Chondrocyte (in vitro differentiated cells): ENCODE results near the gene MRTFA. TPM values are rescaled to one million over a fixed set of nuclear protein-coding genes. Genes with fewer than 3 reads are reported as not detected.

Source experiments
- DNase-seq: peaks from one replicate; pipeline ENCODE4 v3.0.0; 2021; ENCODE audit warnings: mixed read lengths, low spot score
- H3K27ac Mint-ChIP-seq: one replicate; pipeline ENCODE4 v1.8.0; 2021; ENCODE audit warnings: mild to moderate bottlenecking, moderate library complexity, mixed read lengths; ENCODE audit not compliant: unreplicated experiment
- H3K27me3 Mint-ChIP-seq: 2 replicates; pipeline ENCODE4 v1.8.0; 2021; ENCODE audit warnings: low read depth, mixed read lengths
- H3K36me3 Mint-ChIP-seq: 2 replicates; pipeline ENCODE4 v1.8.0; 2021; ENCODE audit warnings: low read depth, mixed read lengths
- H3K4me1 Mint-ChIP-seq: 2 replicates; pipeline ENCODE4 v1.8.0; 2021; ENCODE audit warnings: low read depth, mild to moderate bottlenecking, mixed read lengths
- H3K4me3 Mint-ChIP-seq: one replicate; pipeline ENCODE4 v1.8.0; 2021; ENCODE audit warnings: mild to moderate bottlenecking, moderate library complexity, mixed read lengths; ENCODE audit not compliant: unreplicated experiment
- H3K9me3 Mint-ChIP-seq: 2 replicates; pipeline ENCODE4 v1.8.0; 2021; ENCODE audit warnings: low read depth, mixed read lengths
- CTCF ChIP-seq: fragments of 200-600 bp; sonication (generic); IDR thresholded peaks from 2 replicates; pipeline ENCODE4 v1.5.0; 2021; ENCODE audit warnings: antibody characterized with exemption, mild to moderate bottlenecking, moderate library complexity
- total RNA-seq: library from RNA; stranded (reverse); gene quantifications from 3 replicates; pipeline ENCODE4 v1.2.1, GENCODE V29; 2021

The MRTFA gene
- total RNA-seq, 1 donor from 2014 or later, result 69.8 TPM

DNA sequence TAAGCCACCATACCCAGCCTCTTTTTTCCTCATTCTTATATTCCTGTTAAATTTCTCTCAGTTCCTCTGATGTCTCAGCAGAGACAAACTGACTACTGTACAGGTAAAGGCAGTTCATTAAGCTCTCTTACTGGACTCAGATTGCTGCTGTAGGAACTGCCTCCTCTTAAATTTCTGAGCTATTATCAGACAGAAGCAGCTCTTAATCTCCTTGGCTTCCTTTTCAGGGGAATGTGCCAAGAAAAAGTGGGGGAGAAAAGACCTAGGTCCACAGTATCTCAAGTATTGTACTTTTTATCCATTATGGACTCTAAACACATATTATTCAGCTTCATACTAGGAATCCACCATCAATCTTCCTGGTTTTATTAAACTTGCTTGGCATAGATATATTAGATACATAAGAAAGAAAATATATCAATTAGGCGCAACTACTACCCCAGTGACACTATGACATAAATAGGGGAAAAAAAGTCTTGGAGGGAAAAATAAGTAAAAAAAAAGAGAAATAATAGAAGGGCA, 26.1 kb downstream of the MRTFA start:
- TF ChIP-seq CTCF, result no peak
- Mint-ChIP-seq H3K9me3 (no peaks in the 10 kb centered on the region), H3K4me1 (peaks cover 61% of the 10 kb centered on the region), H3K4me3 (no peak overlapping the region), H3K36me3 (no peaks in the 10 kb centered on the region), H3K27ac (peak overlapping the region; percentile 63), H3K27me3 (no peaks in the 10 kb centered on the region)
- no peak for DNase-seq

- no peaks in the 10 kb centered on the region for H3K27me3 Mint-ChIP-seq
These were observed 27.3 kb downstream of the MRTFA start for GRCh38 chr22:40609216-40609615.

GRCh38 chr22:40607506-40607905, 29.0 kb downstream of the MRTFA start:
- DNase-seq, result no peak
- Mint-ChIP-seq H3K9me3 (no peaks in the 10 kb centered on the region), H3K27ac (no peak overlapping the region), H3K27me3 (no peaks in the 10 kb centered on the region), H3K4me3 (no peak overlapping the region), H3K4me1 (peaks cover 71% of the 10 kb centered on the region), H3K36me3 (no peaks in the 10 kb centered on the region)
- TF ChIP-seq CTCF, result no peak

More at GRCh38 chr22:40609216-40609615, 27.3 kb downstream of the MRTFA start:
- H3K4me1 Mint-ChIP-seq, result peaks cover 69% of the 10 kb centered on the region
- no peaks in the 10 kb centered on the region for H3K9me3 Mint-ChIP-seq
- H3K27ac Mint-ChIP-seq, result no peak overlapping the region
- H3K36me3 Mint-ChIP-seq, result no peaks in the 10 kb centered on the region
- no peak for TF ChIP-seq CTCF
- H3K4me3 Mint-ChIP-seq, result no peak overlapping the region
- DNase-seq, result no peak

DNA sequence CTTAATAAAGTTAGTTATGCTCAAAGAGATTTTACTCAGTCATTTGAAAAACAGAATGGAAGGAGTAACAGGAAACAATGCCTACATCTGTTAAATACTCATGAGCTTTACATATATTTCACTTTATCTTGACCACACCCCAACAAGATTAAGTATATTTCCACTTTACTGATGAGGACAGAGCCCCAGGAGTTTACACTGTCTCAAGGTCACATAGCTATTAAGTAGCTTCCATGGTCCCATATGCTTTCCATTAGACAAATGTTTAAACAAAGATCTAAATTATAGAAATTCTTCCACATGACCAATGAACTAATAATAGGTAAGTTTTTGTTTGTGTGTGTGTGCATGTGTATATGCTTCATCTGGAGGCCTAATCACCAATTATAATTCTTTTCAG, 30.2 kb downstream of the MRTFA start:
- Mint-ChIP-seq H3K4me3 (no peak overlapping the region), H3K4me1 (peaks cover 71% of the 10 kb centered on the region), H3K27ac (peak overlapping the region; percentile 19), H3K9me3 (no peaks in the 10 kb centered on the region), H3K36me3 (no peaks in the 10 kb centered on the region), H3K27me3 (no peaks in the 10 kb centered on the region)
- TF ChIP-seq CTCF, result no peak
- no peak for DNase-seq

DNA sequence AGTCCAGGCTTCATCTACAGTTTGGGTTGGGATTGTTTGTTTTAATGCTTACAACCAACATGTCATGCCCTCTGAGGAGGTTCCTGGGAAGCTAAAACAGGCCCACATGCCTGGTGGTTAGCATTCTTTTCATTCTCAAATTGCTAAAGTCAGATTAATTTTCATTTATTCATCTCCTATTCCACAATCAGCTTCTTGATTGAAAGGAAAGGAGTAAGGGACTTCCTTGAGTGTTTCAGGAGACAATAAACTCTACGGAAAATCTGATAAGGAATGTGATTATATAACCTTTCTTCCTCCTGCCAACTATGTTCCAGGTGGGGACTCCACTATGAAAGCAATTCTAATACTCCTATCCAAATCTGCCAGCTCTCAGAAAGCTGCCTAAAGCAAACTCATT, 30.8 kb downstream of the MRTFA start:
- H3K27me3 Mint-ChIP-seq, result no peaks in the 10 kb centered on the region
- H3K9me3 Mint-ChIP-seq, result no peaks in the 10 kb centered on the region
- H3K36me3 Mint-ChIP-seq, result no peaks in the 10 kb centered on the region
- H3K4me1 Mint-ChIP-seq, result peaks cover 76% of the 10 kb centered on the region
- no peak overlapping the region for H3K4me3 Mint-ChIP-seq
- TF ChIP-seq CTCF, result no peak
- DNase-seq, result no peak
- H3K27ac Mint-ChIP-seq, result peak overlapping the region; percentile 19
